HG02759 (cell line): Measurements from ENCODE around the gene CRYGB.
"Not testable (repeated sequence)": the region's sequence is repeated elsewhere in the genome, so short reads cannot be mapped to it uniquely, and the experiment has no call there.

Experiments
- ATAC-seq: cut with Tn5 transposase; IDR thresholded peaks from one replicate; pipeline ENCODE4 v1.9.1; 2021; ENCODE audit warnings: mild to moderate bottlenecking, moderate library complexity; ENCODE audit not compliant: unreplicated experiment

The CRYGB gene

DNA sequence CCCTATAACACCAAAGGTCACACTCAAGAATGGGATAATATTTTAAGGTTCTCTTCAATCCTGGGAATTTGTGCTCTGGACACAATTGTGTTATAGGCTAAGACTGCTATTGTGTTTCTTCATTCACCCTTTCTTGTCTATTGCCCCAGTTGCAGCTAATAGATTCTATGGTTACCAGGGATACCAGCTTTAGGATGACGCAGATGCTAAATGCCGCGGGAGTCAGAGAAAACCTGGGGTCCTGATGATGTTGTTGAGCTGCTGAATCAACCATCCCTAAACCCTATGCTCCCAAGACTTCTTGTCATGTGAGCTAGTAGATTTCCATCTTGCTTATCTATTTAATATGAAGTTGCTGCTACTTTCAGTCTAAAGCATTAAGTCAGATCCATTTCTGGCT, 27.0 kb downstream of the CRYGB start:
- no peak for ATAC-seq

DNA sequence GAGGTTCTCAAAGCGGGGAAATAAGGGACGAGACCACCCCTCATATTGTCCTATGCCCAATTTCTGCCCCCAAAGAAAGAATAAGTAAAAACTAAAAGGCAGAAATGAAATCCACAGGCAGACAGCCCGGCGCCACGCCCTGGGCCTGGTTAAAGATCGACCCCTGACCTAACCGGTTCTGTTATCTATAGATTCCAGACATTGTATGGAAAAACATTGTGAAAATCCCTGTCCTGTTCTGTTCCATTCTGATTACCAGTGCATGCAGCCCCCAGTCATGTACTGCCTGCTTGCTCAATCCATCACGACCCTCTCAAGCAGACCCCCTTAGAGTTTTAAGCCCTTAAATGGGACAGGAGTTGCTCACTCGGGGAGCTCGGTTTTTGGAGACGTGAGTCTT, 28.6 kb downstream of the CRYGB start:
- not testable (repeated sequence) for ATAC-seq

- no peak for ATAC-seq
These were observed 33.0 kb downstream of the CRYGB start for GRCh38 chr2:208112969-208113368.

DNA sequence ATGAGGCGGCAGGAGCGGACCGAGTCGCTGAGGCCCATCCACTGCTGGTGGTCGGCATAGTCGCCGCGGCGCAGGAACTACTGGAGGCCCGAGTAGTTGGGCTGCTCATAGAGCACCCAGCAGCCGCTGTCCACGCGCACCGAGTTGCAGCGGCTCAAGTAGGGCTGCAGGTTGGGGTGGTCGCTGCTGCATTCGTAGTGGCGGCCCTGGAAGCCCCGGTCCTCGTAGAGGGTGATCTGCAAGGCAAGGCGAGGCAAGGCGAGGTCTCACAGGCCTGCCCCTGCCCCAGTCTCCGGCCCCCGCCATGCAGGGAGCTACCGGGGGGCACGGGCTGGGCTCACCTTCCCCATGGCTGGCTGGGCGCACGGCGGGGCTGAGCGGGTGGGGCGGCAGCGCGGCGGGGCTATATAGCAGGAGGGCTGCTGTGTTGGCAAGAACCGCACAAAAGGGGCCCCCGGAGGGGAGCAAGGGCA, 33.6 kb downstream of the CRYGB start:
- not testable (repeated sequence) for ATAC-seq

- ATAC-seq: no peak
These were observed 42.3 kb downstream of the CRYGB start for GRCh38 chr2:208103616-208104015.

DNA sequence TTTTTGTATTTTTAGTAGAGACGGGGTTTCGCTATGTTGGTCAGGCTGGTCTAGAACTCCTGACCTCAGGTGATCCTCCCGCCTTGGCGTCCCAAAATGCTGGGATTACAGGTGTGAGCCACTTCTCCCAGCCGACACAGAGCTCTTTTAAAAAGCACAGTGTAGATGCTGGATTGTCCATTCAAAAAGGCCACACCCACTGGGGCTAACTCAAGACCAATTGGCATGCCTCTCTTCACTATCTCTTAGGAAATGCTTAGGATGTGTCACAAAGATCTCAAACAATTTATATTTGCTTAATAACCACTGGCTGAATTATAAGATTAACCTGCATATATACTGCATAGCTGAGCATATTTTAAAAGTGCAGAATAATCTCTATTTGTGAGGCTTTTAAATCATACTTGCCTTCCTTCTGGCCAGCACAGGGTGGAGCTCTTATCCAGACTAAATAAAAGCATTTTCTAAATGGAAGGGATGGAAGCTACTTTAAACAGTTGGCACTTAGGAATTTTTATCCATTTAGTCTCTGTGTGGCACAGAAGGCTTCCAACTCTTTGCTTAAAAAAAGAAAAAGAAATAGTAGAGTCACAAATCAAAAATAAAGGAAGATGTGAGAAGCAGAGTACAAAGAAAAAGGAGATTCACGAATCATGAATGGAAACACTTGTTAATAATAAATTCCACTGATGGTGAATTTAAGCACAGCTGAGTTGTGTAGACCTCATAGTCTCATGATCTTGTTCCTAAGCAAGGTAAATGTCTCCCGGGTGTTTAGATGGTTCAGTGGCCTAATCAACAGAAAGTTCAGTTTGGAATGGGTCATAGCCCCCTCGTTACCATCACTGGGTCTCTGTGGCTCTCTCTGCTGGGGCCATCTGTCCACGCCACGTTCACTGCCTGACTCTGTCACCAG, 44.0 kb downstream of the CRYGB start:
- no peak for ATAC-seq

DNA sequence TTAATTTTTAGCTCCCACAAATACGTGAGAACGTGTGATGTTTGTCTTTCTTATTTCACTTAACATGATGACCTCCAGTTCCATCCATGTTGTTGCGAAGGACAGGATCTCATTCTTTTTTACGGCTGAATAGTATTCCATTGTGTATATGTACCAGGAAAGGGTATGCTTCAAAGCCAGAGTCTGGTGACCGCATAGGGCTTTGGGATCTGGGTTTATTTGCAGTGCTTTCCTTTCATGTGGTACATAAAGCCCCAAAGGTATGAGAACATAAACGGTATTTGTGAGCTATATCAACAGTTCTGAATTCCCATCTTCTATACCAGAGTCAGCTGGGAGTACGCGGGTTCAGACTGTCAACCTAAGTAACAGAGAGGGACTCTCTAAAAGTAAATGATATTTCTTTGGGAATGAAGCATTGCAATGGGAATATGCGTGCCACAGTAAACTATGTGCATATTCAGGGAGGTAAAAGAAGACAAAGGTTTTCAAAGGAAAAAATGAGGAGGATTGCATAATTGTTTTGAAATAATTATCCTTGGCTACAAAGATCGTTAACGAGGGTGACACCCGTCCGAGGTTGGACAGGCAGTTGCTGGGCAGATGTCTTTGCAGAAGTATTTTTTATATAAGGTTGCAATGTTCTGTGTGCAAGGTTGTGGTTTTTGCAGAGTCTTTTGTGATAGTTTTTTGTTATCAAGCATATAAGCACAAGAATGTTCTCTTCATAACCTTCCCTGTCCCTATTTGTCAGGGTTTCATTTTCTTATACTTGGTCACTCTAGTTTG, 46.1 kb downstream of the CRYGB start:
- no peak for ATAC-seq

DNA sequence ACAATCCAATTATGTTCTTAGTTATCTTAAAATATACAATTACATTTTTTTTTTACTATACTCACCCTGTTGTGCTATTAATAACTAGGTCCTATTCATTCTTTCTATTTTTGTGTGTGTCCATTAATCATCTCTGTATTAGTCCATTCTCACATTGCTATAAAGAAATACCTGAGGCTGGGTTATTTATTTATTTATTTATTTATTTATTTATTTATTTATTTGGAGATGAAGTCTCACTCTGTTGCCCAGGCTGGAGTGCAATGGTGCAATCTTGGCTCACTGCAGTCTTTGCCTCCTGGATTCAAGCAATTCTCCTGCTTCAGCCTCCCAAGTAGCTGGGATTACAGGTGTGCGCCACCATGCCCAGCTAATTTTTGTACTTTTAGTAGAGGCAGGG, 47.3 kb downstream of the CRYGB start:
- ATAC-seq: not testable (repeated sequence)

DNA sequence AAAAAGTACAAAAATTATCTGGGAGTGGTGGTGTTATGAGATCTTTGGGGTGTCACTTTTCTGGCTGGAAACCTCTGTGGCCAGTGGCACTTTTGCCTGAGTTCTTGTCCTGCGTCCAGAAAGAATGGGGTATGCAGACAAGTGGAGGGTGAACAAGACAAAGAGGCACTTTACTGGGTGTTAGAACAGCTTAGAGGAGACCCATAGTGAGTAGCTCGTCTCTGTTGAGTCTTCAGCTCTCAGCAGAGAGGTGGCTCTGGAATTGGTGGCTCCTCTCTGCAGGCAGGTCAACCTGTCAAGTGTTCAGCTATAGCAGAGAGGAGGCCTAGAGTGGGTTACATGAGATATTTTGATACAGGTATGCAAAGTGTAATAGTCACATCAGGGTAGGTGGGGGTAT, 47.7 kb downstream of the CRYGB start:
- no peak for ATAC-seq

DNA sequence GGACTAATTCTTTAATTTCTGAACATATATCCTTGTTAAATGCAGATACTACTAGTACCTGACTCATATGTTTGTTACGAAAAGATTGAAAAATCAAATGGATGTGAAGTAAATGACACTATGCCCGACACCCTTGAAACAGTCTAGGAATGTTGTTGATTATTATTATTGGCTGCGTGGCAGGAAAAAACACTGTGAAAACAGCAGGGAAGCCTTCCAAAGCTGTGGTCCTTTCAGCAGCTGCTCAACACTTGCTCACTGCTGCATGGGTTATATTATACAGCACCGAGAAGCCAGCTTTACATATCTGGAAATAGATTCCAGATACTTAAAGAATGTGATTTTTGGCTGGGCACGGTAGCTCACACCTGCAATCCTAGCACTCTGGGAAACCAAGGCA, 48.2 kb downstream of the CRYGB start:
- no peak for ATAC-seq

DNA sequence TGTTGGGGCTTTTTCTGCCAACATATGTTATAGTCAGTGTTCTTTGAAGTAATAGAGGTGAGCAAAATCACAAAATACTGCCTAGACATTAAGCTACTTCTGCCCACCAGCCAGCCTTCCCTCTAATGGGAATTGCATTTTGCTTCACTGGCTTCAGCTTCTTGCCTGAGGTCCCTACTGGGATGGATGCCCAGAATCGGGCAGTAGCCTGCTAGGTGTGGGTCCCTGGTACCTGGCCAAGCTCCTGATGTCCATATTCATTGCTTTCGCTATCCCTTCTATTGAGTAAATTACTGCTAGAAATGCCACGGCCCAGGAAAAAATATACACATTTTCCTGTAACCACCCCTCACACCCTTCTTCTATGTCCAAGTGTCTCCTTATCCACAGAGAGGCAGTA, 48.6 kb downstream of the CRYGB start:
- no peak for ATAC-seq

DNA sequence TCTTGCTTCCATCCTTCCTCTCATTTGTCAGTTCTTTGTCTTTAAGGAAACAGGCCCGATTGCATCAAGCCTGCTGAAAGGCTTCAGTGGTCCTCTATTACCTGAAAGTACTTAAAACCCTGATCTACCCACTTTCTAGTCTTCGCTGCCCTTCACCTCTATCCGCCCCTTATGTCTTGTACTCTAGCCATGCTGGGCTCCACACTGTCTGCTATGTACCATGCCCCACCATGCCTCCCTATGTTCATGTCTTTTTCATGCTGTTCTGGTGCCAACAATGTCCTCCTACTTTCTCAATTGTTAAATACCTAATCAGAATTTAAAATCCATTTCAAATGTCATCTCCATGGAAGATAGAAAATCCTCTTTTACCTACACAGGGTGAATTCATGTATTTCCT, 49.9 kb downstream of the CRYGB start:
- no peak for ATAC-seq

DNA sequence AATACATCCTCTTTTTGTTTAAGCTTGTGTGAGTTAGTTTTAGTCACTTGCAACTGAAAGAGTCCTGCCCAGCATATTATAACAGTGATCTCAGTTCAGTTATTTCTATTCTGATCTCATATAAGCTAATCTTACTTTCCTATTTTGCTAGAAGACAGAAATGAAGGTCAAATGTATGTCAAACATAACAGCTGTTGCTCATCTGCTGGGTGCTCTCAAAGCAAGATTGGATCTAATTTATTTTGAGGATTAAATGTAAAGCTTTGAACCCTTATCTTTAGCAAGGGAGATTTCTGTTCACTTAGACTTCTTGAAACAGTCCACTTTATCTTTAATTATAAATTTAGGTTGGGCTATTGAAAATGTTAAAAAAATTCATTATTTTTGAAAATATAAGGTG, 52.8 kb downstream of the CRYGB start:
- no peak for ATAC-seq
